Right forelimb (tissue), 1 donor: ENCODE data around the gene CHRM1.

Source experiments
- DNase-seq: peaks from one replicate; pipeline ENCODE4 v3.0.0-alpha.2; 2018

CHRM1 gene

GRCh38 chr11:62902932-62903331 lies 18.2 kb downstream of the CHRM1 start:
- DNase-seq, result no peak

DNA sequence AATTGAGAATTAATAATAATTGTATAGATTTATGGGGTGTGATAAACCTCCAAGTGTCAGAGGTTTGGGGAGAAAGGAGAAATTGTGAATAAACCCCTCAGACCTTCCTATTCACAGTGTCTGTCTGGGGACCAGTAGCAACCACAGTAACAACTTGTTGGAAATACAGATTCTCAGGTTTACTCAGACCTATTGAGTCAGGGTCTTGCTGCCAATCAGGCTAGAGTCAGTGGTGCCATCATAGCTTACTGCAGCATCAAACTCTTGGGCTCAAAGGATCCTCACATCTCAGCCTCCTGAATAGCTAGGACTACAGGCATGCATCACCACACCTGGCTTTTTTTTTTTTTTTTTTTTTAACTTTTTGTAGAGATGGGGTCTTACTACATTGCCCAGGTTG lies 23.1 kb downstream of the CHRM1 start:
- DNase-seq, result no peak

- no peak for DNase-seq
Observed at GRCh38 chr11:62897311-62897710, 23.9 kb downstream of the CHRM1 start.

- no peak for DNase-seq
Observed at GRCh38 chr11:62896049-62896448, 25.1 kb downstream of the CHRM1 start.

DNA sequence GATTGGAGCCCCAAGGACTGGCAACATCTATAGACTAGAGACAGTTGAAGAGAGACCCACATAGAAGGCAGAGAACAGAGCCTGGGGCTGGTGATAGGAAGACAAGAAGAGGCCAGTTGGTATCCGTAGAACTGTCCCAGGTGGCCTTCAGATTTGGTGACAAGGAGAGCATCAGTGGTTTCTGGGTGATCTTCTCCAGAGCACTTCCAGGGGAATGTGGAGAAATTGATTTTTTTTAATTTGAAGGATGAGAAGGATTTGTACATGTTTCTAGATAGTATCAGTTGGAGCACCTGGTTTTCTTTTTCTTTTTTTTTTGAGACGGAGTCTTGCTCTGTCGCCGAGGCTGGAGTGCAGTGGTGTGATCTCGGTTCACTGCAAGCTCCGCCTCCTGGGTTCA lies 25.7 kb downstream of the CHRM1 start:
- DNase-seq, result no peak

DNA sequence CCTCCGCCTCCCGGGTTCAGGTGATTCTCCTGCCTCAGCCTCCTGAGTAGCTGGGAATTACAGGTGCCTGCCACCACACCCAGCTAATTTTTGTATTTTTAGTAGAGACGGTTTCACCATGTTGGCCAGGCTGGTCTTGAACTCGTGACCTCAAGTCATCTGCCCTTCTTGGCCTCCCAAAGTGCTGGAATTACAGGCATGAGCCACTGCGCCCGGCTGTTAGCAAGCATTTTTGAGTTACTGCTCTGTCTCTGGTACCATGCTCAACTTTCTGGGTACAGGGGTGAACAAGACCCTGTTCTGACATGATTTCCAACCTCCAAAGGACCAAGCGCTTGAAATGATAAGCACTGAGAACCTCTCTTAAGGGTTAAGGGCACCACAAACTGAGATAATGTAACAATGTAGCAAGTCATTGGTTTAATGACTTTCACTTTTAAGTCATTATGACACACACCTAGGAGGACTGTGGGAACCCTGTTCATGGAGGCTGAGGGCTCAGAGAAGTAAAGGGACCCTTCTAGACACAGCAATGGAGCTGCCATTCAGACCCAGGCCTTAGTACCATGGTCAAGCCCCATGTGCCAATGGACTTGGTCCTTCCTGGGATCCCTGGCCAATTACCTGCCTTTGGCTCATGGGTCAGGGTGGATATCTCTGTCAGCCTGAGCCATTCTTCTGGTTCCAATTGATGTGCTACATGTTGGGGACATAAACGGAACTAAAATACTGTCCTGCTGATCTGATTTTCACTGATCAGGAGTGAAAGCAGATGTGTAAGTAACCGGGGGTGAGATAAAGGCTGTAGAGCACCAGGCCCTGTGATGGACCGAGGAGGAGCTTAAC lies 28.9 kb downstream of the CHRM1 start:
- no peak for DNase-seq

DNA sequence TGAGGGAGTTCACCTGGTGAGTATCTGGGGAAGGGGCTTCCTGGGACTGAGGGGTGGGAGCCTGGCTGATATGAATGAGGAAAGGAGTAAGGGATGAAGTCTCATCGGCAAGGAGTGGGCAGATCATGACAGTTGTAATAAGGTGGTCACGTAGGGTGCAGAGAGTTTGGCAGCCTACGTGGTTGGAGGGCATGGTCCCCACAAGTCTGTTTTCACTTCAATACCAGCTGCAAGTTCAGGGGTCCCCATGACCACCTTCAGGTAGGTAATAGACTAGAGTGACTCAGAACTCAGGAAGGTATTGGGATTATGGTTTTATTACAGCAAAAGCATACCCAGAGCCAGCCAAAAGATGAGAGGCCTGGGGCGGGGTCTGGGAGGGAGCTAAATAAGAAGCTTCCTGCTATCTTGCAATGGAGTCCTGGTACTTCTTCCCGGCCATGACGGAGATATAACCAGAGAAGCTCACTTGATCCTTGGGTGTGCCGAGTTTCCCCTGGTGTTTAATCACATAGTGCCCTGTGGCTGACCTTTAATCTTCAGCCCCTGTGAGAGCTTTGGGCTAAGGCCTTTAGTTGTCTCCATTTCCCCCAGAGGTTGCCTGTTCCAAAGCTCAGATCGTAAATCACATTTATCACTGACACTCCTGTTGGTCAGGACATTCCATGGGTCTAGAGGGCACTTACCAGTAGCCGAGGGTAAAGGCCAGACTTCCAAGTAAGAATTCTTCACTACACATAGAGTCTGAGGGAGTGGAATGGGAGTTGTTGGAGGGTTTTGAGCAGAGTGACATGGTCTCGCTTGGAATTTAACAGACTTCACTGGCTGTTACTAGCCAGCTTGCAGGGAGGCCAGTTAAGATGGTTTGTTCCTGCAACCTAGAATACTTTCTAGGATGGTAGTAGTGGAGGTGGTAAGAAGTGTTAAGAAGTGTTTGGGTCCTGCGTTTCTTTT lies 31.4 kb downstream of the CHRM1 start:
- no peak for DNase-seq

DNA sequence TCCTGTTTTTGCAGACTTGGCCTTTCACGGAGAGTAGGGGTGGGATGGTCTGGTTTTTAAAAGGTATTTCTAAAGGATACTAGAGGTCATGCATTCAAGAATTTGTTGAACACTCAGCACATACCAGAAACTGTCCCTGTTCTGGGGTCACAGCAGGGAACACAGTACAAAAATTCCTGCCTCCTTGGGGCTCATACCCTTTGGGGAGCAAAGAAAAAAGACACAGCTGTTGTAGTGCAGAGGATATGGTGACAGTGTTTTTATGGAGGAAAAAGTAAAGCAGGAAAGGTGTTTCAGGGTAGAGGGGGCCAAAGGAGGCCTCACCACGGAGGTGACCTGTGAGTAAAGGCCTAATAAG lies 32.1 kb downstream of the CHRM1 start:
- DNase-seq, result no peak

DNA sequence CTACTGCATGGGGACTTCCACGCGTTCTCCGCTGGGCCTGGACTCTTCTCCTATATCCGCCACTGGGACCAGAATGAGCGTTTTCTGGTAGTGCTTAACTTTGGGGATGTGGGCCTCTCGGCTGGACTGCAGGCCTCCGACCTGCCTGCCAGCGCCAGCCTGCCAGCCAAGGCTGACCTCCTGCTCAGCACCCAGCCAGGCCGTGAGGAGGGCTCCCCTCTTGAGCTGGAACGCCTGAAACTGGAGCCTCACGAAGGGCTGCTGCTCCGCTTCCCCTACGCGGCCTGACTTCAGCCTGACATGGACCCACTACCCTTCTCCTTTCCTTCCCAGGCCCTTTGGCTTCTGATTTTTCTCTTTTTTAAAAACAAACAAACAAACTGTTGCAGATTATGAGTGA lies 32.8 kb downstream of the CHRM1 start:
- no peak for DNase-seq

GRCh38 chr11:62885137-62885750 lies 35.9 kb downstream of the CHRM1 start:
- DNase-seq, result no peak

DNA sequence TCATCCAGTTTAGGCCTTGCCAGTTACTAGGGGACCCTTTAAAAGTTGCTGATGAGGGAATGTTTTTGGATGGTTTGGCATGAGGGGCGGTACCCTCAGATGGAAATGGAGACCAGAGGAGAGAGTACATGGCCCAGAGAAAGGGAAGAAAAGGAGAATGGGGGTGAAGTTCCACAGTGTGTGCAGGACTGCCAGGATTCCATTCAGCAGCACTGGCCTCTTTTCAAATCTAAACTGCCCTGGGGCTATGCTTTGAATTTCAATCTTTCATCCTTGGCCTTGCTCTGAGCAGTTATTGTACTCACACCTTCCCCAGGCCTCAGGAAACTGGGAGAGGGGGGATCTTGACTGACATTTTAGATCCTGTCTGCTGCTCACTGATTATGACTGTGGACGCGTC lies 37.5 kb downstream of the CHRM1 start:
- no peak for DNase-seq

GRCh38 chr11:62882788-62883501 lies 38.2 kb downstream of the CHRM1 start:
- no peak for DNase-seq

- DNase-seq, result no peak
Observed at GRCh38 chr11:62882431-62882749, 38.8 kb downstream of the CHRM1 start.

GRCh38 chr11:62881579-62882430 lies 39.4 kb downstream of the CHRM1 start:
- peak; percentile 92 for DNase-seq

GRCh38 chr11:62880803-62881578 lies 40.2 kb downstream of the CHRM1 start, which contains the start of gene SLC3A2:
SLC3A2 (plus strand) TSS chr11:62880896; CDS start chr11:62881024, 128 bp downstream.
- DNase-seq, result peak; percentile 93

DNA sequence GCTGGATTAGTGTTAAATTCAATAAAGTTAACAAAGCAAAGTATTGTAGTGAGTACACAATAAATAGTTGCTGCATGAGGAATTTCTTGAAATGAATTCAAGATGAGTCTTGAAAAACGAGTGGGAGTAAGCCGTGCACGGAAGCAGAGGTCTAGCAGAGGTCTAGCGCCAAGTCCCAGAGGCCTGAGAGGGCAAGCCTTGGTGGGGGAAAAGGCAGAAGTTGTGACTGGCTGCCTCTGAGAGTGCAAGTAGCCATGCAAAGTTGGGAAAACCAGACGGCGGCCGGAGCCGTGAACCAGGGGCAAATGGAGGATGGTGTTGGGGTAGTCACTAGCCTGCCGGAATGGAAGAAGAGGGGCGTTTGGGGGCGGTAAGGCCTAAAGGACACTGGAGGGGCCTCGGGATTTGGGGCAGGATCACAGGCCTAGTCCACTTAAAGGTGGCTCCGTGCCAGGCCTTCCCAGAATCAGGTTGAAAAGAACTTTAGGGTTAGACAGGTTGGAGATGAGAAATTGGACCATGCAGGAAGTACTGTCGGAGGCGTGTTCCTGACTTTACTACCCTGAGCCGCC lies 40.8 kb downstream of the CHRM1 start:
- no peak for DNase-seq

DNA sequence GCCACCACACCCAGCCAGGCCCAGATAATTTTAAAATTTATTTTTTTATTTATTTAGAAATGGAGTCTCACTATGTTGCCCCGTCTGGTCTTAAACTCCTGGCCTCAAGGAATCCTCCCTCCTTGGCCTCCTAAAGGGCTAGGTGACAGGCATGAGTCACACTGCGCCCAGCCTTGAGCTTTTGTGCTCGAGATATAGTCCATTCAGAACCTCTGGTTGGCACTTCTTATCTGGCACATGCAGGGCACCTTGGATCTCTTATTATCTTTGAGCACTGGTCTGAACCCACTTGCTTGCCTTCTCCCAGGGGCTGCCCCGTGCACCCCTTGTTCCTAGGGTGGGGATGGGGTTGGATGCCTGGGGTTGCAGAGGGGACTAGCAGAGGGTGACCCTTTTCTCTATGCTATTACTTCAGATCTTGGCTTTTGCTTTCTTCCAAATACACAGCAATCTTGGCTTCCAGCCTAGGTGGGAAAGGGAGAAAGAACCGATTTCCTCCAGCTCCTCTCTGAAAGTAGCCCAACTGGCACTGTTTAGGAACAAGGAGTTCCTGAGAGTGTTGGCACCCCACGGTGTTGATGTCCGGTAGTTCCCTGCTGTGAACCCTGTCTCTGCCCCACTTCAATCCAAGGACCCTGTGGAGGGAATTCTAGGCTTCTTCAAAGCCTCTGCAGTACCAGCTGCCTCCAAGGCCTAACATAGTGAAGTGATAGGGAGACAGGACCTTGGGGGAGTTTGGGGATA lies 41.8 kb downstream of the CHRM1 start:
- DNase-seq, result no peak

GRCh38 chr11:62876712-62877111 lies 44.5 kb downstream of the CHRM1 start:
- DNase-seq, result no peak

- no peak for DNase-seq
Observed at GRCh38 chr11:62875698-62876478, 45.3 kb downstream of the CHRM1 start.
